Glomerular endothelial cell (primary cell): ENCODE measurements around the gene ITGAL. TPM values are rescaled to one million over a fixed set of nuclear protein-coding genes. Genes with fewer than 3 reads are reported as not detected.
"Not testable (repeated sequence)": the region's sequence is repeated elsewhere in the genome, so short reads cannot be mapped to it uniquely, and the experiment has no call there.

Source experiments
- DNase-seq: peaks from one replicate; pipeline ENCODE4 v3.0.0-alpha.2; 2011; ENCODE audit warnings: low read depth, low spot score; ENCODE audit errors: extremely low read depth
- total RNA-seq: library from RNA; depleted of rRNA; stranded (reverse); fragments of >200 nt; gene quantifications from 2 replicates; pipeline ENCODE4 v1.2.3, GENCODE V29; 2015

The ITGAL gene
- total RNA-seq, 1 donor from 2014 or later, result not detected

DNA sequence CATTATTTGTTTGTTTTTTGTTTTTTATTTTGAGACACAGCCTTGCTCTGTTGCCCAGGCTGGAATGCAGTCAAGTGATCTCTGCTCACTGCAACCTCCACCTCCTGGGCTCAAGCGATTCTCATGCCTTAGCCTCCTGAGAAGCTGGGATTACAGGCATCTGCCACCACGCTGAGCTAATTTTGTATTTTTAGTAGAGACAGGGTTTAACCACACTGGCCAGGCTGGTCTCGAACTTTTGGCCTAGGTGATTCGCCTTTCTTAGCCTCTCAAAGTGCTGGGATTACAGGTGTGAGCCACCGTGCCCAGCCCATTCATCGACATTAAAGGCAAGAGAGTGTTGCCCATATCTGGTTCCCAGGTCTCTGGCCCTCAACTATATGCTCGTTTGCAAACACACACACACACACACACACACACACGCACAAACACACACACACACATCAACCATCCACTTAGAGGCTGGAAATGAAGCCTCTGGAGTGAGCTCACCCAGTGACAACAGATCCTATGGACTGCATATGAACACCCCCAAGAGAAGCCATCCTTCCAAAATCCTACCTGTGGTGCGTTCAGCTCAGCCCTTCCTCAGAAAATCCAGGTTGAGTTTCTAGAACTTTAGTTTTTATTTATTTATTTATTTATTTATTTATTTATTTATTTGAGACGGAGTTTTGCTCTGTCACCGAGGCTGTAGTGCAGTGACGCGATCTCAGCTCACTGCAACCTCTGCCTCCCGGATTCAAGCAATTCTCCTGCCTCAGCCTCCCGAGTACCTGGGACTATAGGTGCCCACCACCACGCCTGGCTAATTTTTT, 14.6 kb upstream of the ITGAL start:
- DNase-seq, result no peak

DNA sequence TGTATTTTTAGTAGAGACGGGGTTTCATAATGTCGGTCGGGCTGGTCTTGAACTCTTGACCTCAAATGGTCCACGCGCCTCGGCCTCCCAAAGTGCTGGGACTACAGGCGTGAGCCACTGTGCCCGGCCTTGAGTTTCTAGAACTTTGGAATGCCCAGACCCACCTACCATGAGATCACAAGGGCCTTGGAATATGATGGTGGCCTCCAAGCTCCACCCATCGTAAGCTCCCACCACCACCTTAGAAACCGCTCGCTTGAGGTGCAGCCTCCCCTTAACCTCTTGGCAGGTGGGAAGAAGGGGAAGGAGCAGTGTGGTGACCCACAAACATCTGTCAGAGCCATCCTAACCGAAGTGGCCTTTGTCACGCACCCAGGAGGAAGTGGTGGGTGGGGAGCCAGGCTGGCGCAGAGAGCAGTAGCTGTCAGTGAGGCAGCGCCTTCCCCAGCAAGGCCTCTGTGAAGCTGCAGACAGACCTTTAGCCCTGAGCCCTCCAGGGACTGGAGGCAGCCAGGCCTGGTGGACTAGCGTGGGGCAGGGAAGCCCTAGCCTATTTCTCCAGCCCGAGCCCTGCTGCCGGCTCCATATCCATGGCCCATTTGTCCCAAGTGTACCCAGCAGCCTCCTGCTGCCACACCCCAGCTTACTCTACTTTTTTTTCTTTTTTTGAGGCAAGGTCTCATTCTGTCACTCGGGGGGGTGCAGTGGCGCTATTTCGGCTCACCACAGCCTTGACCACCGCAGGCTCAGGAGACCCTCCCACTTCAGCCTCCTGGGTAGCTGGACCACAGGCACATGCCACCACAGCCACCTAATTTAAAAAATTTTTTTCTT, 13.8 kb upstream of the ITGAL start:
- no peak for DNase-seq

DNA sequence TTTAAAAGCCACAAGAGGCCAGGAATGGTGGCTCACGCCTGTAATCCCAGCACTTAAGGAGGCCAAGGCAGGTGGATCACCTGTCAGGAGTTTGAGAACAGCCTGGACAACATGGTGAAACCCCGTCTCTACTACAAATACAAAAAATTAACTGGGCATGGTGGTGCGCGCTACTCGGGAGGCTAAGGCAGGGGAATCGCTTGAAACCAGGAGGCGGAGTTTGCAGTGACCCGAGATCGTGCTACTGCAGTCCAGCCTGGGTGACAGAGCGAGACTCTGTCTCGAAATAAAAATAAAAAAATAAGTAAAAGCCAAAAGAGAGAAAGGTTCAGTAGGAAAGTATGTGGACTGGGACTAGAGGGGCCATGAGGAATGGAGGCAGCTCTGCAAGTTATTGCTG, 13.1 kb upstream of the ITGAL start:
- DNase-seq, result no peak

DNA sequence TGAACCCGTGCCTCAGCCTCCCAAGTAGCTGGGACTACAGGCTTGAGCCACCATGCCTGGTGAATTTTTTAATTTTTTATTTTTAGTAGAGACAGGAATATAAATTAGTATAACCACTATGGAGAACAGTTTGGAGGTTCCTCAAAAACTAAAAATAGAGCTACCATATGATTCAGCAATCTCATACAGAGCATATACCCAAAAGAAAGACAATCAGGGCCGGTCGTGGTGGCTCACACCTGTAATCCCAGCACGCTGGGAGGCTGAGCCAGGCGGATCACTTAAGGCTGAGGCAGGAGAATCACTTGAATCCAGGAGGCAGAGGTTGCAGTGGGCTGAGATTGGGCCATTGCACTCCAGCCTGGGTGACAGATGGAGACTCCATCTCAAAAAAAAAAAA, 11.1 kb upstream of the ITGAL start:
- not testable (repeated sequence) for DNase-seq

DNA sequence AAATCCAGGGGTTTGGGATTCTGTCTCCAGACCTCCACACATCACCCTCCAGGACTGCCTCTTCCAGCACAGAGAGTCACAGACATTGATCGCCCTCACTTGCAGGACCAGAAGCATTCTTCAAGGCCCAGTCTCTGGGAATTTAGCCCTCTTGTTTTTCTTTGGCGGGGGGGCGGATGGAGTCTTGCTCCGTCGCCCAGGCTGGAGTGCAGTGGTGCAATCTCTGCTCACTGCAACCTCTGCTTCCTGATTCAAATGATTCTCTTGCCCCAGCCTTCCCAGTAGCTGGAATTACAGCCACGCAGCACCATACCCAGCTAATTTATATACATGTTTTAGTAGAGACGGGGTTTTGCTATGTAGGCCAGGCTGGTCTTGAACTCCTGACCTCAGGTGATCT, 8.5 kb upstream of the ITGAL start:
- no peak for DNase-seq

DNA sequence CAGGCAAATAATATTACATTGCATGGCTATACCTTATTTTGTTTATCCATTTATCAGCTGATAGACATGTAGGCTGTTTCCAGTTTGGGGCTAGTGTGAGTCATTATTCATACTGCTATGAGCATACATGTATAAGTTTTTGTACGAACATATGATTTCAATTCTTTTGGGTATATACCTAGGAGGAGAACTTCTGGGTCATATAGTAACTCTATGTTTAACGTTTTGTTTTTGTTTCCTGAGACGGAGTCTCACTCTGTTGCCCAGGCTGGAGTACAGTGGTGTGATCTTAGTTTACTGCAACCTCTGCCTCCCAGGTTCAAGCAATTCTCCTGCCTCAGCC, 2.4 kb upstream of the ITGAL start:
- no peak for DNase-seq

DNA sequence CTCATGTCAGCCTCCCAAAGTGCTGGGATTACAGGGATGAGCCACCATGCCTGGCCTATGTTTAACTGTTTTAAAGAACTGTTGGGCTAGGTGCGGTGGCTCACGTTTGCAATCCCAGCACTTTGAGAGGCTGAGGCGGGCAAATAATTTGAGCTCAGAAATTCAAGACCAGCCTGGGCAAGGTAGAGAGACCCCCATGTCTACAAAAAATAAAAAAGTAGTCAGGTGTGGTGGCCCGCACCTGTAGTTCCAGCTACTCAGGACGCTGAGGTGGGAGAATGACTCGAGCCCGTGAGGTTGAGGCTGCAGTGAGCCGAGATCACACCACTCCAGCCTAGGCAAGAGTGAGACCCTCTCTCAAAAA, 1.9 kb upstream of the ITGAL start:
- no peak for DNase-seq

- DNase-seq, result no peak
These were observed 910 bp downstream of the ITGAL start for GRCh38 chr16:30473231-30474073.

DNA sequence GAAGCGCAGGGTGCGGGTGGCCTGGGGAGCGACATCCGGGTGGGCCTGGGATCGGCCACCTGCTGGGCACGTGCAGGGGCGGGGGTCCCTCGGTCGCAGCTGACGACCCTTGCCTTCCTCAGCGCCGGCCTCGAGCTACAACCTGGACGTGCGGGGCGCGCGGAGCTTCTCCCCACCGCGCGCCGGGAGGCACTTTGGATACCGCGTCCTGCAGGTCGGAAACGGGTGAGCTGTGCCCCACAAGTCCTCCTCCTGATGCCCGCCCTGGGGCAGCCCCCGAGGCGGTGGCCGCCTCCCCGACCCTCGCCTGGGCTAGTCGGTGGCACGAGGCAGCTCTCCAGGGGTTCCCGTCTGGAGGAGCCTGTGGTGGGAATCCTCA, 1.5 kb downstream of the ITGAL start:
- DNase-seq, result no peak

GRCh38 chr16:30474684-30475083, 2.1 kb downstream of the ITGAL start:
- DNase-seq, result no peak

DNA sequence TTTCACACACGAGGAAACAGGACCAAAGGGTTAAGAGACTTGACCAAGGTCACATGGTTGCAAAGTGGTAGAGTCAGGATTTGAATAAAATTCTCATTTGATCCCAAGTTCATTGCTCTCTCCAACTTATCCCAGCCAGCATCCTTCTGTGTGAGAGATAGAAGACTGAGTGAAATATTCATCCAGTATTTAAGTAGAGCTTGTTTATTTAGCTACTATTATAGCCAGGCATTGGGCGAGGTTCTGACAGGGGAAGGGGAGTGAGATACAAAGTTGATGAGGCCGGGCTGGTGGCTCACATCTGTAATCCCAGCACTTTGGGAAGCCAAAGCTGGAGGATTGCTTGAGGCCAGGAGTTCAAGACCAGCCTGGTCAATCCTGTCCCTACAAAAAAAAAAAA, 4.4 kb downstream of the ITGAL start:
- DNase-seq, result no peak

DNA sequence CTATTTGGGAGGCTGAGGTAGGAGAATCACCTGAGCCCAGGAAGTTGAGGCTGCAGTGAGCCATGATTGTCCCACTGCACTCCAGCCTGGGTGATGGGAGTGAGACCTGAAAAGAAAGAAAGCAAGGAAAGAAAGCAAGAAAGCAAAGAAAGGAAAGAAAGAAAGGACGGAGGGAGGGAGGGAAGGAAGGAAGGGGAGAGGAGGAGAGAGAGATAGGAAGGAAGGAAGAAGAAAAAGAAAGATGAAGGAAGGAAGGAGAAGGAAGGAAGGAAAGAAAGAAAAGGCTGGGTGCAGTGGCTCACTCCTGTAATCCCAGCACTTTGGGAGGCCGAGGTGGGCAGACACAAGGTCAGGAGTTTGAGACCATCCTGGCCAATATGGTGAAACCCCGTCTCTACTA, 5.2 kb downstream of the ITGAL start:
- not testable (repeated sequence) for DNase-seq

DNA sequence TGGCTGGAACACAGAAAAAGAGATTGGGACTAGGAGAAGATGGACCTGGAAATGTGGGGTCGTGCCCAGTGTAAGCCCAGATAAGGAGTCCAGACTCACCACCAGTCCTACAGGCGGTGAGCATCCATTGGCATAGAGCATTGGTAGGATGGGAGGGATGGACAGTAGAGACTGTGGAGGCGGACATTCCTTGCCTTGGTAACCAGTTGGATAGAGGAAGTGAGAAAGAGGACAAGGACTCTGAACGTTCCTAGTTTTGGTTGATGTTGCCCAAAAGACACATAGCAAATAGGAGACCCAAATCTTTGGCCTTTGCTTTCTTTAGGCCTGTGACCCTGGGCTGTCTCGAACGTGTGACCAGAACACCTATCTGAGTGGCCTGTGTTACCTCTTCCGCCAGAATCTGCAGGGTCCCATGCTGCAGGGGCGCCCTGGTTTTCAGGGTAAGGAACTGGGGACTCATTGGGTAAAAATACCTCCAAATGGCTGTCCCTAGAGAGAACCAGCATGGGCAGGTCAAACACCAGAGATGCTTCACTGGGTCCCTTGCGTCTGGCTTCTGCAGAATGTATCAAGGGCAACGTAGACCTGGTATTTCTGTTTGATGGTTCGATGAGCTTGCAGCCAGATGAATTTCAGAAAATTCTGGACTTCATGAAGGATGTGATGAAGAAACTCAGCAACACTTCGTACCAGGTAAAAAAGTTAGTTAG, 6.4 kb downstream of the ITGAL start:
- no peak for DNase-seq

- DNase-seq, result no peak
These were observed 8.8 kb downstream of the ITGAL start for GRCh38 chr16:30481381-30481780.

DNA sequence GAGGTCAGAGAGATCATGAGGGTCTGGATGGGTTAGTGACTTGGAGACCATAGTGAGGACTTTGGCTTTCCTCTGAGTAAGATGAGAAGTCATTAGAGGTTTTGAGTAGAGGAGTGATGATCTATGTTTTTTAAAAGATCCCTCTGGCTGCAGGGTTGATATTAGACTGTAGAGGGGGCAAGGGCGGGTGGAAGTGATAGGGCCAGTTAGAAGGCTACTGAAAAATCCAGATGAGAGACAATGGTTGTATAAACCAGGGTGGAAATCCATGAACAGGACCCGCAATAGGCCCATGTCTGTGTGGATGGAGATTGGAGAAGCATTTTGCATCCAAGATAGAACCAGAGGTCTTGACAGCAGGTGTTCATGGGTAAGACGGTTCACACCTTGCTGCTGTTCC, 9.8 kb downstream of the ITGAL start:
- DNase-seq, result no peak

GRCh38 chr16:30484887-30485286, 12.3 kb downstream of the ITGAL start:
- no peak for DNase-seq

GRCh38 chr16:30485818-30486436, 13.4 kb downstream of the ITGAL start:
- no peak for DNase-seq

DNA sequence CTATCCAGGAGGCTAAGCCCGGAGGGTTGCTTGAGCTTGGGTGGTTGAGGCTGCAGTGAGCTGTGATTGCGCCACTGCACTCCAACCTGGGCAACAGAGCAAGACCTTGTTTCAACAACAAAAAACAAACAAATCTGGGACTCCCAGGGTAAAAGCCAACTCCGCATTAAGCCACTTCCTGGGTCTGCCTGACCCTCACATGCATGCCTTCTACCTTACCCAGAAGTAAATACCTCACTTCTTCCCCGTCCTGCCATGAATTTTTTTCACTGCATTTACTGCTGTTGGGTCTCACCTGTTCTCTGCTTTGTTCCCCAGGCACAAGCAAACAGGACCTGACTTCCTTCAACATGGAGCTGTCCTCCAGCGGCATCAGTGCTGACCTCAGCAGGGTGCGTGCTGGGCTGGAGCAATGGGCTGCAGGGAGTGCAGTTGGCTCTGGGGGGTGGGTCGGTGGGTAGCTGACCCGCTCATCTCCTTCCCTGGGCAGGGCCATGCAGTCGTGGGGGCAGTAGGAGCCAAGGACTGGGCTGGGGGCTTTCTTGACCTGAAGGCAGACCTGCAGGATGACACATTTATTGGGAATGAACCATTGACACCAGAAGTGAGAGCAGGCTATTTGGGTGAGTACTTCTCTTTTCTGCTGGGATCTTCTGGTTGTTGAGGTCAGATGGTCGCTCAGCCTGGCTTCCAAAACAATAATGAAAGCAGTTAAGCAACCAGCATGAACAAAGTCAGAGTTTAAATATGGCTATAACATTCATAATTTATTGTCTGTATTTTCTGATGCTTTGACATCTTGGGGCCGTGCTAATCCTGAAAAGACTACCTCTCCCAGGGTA, 16.4 kb downstream of the ITGAL start:
- no peak for DNase-seq

DNA sequence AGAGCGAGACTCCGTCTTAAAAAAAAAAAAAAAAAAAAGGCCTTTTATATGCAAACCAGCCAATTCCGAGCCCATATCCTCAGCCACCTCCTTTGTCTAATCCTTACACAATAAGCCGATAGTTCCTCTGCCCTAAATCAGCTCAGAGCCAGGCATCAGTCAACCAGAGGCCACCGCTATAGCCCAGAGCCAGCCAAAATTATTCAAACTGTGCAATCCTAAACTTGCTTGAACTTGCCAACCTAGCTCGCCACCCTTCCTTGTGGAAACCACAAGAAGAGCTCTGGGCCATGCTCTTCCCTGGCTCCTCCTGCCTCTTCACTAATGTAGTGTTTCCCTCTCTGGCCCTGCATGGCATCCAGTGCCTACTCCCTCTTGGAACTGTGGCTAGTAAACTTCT, 17.7 kb downstream of the ITGAL start:
- no peak for DNase-seq
